Activated T-cell treated with anti-CD3 and anti-CD28 coated beads for 1 hour (primary cell): ENCODE measurements around the gene WDR70.
"Not testable (repeated sequence)": the region's sequence is repeated elsewhere in the genome, so short reads cannot be mapped to it uniquely, and the experiment has no call there.

ENCODE experiments used
- DNase-seq: peaks from one replicate; pipeline ENCODE4 v3.0.0-alpha.2; 2020; ENCODE audit warnings: low read depth

WDR70 gene

DNA sequence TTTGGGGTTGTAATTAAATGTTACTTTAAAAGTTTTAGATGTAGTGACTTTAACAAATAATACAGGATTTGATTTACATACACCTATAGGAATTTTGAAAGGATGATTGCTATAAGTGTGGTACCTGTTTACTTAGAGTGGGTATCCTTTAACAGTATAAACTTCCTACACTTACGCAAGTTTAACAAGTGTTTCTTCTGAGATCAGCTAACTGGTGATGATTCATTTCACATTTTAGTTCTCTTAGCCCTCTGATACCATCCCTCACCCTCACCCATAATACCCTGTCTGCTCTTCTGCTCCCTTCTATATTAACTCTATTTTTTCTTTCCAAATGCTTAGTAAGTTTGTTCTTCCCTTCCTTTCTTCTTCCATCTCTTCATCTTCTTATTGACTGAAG, 262.8 kb downstream of the WDR70 start:
- no peak for DNase-seq

DNA sequence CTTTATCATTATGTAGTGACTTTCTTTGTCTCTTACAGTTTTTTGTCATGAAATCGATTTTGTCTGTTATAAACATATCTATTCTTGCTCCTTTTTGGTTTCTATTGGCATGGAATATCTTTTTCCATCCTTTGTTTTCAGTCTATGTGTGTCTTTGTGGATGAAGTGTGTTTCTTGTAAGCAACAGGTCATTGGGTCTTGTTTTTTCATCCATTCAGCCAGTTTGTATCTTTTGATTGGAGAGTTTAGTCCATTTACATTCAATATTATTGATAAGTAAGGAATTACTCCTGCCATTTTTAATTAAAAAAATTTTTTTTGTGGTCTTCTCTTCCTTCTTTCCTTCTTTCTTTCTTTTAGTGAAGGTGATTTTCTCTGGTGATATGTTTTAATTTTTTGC, 266.6 kb downstream of the WDR70 start:
- DNase-seq: no peak

GRCh38 chr5:37654566-37654965, 275.4 kb downstream of the WDR70 start:
- not testable (repeated sequence) for DNase-seq

GRCh38 chr5:37657046-37657445, 277.9 kb downstream of the WDR70 start:
- no peak for DNase-seq

DNA sequence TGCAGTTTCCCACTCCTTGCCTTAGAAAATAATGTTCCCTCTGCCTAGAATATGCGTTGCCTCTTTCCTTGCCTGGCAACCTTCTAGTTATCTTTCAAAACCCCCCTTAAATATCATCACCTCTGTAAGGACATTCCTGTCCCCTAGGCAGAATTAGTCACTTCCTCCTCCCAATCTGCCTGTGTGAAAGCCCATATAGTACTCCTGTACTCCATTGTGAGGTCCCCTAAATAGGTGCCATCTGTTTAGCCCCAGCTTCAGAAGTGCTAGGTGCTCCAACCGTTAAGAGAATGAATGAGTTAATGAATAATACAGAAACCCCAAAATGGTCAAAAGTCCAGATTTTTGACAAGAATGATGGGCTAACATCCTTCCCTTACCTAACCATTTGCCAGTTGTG, 279.3 kb downstream of the WDR70 start:
- no peak for DNase-seq

DNA sequence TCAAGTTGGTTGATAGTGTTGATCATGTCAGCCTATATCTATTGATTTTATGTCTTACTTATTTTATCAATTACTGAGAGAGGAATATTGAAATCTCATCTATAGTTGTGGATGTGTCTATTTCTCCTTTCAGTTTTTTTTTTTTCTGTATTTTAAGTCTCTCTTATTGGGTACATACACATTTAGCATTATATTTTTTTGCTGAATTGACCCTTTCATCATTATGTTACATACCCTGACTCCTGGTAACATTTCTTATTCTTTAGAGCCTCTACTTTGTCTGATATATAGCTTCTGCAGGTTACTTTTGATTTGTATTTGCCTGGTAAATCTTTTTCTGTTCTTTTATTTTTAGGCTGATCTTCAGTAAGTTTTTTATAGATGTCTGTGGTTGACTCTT, 281.2 kb downstream of the WDR70 start:
- no peak for DNase-seq

DNA sequence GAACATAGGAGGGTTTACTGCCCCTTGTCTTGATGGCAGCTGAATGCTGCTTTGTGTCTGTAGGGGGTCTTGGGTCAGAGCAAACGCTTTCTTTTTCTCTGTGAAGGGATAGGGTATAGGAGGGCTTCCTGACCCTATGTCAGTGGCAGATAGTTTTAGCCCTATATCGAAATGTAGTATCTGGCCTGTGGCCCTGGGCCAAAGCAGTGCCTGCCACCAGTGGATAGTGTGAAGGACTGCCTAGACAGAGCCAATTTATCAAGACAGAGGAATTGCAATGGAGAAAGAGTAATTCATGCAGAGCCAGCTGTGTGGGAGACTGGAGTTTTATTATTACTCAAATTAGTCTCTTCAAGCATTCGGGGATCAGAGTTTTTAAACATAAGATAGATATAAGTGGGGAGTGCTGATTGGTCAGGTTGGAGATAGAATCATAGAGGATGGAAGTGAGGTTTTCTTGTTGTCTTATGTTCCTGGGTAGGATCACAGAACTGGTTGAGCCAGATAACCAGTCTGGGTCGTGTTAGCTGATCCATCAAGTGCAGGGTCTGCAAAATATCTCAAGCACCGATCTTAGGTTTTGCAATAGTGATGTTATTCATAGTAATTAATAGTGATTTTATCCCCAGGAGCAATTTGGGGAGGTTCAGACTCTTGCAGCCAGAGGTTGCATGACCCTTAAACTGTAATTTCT, 282.3 kb downstream of the WDR70 start:
- DNase-seq: no peak

DNA sequence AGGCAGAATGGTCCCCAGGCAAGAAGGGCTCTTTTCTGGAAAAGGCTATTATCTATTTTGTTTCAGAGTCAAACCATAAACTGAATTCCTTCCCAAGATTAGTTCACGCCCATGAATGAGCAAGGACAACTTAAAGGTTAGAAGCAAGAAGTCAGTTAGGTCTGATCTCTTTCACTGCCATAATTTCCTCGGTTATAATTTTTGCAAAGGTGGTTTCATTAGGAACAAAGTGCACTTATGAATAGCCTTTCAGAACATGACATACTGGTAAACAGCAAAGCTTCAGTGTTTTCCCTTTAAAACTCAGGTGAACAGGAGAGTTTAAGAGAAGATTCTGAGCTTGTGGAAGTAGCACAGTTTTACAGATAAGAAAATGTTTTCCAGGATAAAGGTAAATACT, 282.8 kb downstream of the WDR70 start:
- DNase-seq: no peak

DNA sequence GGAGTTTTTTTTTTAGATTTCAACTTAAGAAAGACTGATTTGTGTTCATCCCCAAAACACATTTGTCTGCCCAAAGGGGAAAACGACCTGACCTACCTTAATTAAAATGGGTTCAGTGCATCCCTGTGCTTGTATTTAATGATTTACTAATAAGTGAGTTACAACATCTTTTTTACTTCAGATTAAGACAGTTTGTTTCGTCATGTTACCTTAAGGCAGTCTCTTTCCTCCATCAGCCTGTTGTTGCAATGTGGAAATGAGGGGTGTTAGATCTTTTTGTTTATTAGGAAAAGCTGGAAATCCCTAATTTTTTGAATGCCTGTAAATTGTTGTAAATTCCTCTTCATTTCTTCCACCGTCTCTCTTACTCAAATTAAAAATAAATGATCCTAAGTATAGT, 283.2 kb downstream of the WDR70 start:
- no peak for DNase-seq

DNA sequence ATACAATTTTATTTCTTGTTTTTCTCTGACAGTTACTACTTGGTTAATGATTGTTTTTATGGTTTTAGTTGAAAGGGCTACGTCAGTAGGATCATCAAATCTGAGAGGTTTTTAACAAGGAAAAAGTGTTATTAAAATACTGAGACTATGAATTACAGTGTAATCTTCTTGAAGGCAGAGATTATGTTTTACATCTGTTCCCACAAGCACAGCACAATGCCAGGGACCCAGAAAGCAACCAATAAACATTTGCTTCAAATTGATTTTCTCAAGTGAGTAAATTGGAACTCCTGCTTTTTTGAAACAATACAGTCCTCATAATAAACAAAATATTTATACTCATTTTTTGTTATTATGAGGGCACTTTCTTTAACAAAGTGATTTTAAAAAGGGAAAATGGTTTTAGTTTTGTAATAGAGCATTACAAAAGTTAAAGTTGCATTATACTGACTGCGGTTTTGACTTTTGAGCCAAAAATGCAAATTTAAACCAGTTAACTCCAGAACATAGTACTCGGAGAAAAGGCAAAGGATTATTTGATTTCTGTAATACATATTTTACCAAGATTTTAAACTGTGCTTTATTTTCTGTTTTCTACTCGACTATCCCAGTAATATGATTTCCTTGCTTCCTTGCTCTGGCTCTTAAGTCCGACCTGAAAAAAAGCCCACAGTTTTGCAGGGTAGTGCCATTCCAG, 283.8 kb downstream of the WDR70 start:
- no peak for DNase-seq

DNA sequence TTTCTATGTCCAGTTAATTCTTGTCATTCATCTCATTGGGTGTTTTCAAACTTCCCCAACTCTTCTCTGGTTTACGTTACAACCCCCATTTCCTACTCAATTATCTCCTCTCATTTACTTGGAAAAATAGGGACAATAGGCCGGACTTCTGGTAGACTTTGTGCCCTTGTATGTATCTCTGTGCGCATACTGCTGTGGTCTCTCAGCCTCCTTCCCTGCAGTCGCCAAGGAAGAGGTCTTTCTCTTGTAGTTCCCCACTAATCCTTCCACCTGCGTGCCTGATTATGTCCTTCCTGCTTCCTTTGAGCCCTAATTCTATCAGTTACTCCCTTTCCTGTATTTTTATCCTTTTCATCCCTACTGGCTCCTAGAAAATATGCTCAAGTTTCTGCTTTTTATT, 284.4 kb downstream of the WDR70 start:
- DNase-seq: no peak

DNA sequence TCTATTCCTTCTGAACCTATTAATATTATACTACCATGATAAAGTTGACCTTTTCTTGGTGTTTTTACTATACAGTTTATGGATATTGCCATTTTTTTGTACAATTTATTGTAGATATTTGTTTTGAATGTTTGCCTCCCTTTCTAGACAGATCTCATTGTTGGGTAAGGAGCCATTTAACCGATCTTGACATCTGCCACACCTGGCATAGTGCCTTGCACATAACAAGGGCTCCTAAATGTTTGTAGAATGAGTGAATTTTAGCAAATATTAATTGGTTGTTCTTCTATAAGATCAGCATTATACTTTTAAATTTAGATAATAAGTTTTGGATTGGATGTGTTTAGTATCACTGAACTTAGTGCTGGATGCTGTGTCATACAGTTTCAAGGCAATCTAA, 285.4 kb downstream of the WDR70 start:
- DNase-seq: no peak

DNA sequence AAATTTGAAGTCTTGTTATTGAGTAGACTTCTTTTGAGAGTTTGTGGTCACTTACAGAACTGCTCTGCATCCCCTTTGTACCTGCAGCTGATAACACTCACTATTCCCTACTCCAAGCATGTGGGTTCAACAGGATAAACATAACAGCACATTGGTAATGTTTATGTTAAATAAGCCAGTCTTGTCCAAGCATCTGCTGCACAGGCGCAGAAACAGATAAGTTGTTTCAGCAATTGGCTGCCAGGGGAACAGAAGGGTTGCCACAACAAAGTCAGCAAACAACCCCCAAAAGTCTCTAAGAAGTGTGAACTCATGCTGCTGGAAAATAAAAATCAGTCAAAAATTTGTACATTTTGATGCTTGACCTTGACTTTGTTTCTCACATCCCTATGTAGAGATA, 286.2 kb downstream of the WDR70 start:
- no peak for DNase-seq

DNA sequence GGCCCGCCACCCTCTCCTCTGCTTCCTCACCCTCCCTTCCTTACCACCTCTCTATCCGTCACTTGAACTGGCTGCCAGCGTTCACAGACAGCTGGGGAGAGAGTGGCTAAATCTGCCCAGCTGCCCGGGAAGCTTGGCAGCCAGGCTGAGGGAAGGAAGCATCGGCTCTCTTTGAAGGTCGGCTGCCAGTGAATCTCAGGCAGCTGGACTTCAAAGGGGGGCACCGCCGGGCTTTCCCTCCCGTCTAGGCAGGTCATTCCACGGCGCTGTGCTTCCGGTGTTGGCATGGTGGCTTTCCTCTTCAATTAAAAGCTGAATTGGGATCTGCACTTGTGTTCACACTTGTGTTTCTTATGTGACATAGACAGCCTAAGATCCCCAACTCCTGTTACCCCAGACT, 286.8 kb downstream of the WDR70 start:
- no peak for DNase-seq

DNA sequence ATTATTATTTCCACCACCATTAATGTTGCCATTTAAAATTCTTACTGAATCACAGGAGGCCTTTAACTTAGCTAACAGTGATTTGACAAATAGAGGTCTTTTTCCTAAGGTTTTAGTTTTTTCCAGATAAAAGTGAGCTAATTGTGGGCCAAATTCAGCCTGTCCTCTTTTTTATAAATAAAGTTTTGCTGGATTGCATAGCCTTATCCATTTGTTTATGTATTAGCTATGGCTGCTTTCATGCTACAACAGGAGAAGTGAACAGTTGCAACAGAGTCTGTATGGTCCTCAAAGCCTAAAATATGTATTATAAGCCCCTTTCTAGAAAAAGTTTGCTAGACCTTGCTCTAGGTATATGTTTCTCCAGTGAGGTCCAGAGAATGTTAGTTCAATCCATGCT, 288.3 kb downstream of the WDR70 start:
- no peak for DNase-seq

GRCh38 chr5:37667846-37668245, 288.7 kb downstream of the WDR70 start:
- DNase-seq: no peak

GRCh38 chr5:37668524-37669047, 289.5 kb downstream of the WDR70 start:
- no peak for DNase-seq

DNA sequence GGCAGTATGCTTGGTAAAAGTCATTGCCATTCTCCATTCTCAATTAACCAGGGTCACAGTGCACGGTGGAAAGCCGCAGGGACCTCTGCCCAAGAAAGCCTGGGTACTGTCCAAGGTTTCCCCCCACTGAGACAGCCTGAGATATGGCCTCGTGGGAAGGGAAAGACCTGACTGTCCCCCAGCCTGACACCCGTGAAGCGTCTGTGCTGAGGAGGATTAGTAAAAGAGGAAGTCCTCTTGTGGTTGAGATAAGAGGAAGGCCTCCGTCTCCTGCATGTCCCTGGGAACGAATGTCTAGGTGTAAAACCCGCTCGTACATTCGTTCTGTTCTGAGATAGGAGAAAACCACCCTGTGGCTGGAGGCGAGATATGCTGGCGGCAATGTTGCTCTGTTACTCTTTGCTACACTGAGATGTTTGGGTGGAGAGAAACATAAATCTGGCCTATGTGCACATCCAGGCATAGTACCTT, 293.0 kb downstream of the WDR70 start:
- not testable (repeated sequence) for DNase-seq

DNA sequence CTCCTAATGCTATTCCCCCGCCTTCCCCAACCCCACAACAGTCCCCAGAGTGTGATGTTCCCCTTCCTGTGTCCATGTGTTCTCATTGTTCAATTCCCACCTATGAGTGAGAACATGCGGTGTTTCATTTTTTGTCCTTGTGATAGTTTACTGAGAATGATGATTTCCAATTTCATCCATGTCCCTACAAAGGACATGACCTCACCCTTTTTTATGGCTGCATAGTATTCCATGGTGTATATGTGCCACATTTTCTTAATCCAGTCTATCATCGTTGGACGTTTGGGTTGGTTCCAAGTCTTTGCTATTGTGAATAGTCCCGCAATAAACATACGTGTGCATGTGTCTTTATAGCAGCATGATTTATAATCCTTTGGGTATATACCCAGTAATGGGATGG, 295.2 kb downstream of the WDR70 start:
- DNase-seq: not testable (repeated sequence)

- DNase-seq: not testable (repeated sequence)
Observed at GRCh38 chr5:37679326-37679725, 300.2 kb downstream of the WDR70 start.

DNA sequence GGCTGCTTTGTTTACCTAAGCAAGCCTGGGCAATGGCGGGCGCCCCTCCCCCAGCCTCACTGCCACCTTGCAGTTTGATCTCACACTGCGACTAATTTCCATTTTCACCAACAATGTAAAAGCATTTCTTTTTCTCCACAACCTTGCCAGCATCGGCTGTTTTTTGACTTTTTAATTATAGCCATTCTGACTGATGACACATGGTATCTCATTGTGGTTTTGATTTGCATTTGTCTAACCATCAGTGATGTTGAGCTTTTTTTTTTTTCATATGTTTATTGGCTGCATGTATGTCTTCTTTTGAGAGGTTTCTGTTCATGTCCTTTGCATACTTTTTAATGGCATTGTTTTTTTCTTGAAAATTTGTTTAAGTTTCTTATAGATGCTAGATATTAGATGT, 300.8 kb downstream of the WDR70 start:
- DNase-seq: not testable (repeated sequence)

DNA sequence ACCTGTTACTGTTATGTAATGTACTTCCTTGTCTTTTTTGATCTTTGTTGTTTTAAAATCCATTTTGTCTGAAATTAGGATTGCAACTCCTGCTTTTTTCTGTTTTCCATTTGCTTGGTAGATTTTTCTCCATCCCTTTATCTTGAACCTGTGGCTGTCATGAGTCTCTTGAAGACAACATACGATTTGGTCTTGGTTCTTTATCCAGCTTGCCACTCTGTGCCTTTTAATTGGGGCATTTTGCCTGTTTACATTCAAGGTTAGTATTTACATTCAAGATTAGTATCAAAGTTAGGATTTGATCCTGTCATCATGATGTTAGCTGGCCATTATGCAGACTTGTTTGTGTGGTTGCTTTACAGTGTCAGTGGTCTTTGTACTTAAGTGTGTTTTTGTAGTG, 304.0 kb downstream of the WDR70 start:
- no peak for DNase-seq

DNA sequence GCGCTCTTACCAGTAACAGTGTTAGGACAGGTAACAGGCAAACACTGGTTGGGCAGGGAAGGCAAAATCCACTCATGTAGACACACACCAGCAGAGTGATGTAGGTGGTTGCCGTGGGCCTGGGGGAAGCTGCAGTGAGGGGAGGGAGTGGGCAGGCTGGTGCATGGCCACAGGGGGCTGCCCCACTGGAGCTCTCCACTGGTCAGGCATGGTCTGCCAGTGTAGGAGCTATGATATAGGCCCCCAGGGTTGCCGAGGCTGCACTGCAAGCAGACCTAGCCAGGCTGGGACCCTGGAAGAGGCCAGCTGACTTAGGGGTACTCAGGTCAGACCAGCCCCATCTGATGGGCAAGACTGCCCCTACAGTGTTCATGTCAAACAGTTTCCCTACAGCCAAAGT, 306.1 kb downstream of the WDR70 start:
- DNase-seq: no peak

DNA sequence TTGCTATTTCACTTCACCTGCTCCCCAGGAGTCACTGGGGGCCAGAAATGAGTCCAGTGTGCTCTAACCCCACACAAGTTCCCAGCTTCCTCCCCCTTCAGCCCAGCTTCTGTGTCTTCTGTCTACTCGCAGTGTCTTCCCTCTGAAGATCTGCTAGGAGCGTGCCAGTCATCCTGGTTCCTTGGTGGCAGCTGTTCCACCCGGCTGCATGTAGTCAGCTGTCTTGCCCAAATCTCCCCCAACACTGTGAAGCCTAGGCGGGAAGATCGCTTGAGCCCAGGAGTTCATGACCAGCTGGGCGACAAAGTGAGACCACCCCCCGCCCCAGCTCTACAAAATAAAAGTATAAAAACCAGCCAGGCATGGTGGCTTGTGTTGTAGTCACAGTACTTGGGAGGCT, 306.7 kb downstream of the WDR70 start:
- no peak for DNase-seq
